C4-2B (cell line): Measurements from ENCODE around the gene FAM200A.

Experiments used
- ZFX ChIP-seq: fragments of 450-650 bp; IDR thresholded peaks from 2 replicates; pipeline ENCODE4 v1.6.1; 2017
- TF ChIP-seq, protein P1 (sequence below): fragments of 450-650 bp; conservative IDR thresholded peaks from 2 replicates; pipeline ENCODE4 v1.5.1; 2017; ENCODE audit warnings: mild to moderate bottlenecking

GRCh38 chr7:99558306-99559174, 6.6 kb upstream of the FAM200A start, which contains the start of gene ZNF655:
- TF ChIP-seq, protein P1, sequence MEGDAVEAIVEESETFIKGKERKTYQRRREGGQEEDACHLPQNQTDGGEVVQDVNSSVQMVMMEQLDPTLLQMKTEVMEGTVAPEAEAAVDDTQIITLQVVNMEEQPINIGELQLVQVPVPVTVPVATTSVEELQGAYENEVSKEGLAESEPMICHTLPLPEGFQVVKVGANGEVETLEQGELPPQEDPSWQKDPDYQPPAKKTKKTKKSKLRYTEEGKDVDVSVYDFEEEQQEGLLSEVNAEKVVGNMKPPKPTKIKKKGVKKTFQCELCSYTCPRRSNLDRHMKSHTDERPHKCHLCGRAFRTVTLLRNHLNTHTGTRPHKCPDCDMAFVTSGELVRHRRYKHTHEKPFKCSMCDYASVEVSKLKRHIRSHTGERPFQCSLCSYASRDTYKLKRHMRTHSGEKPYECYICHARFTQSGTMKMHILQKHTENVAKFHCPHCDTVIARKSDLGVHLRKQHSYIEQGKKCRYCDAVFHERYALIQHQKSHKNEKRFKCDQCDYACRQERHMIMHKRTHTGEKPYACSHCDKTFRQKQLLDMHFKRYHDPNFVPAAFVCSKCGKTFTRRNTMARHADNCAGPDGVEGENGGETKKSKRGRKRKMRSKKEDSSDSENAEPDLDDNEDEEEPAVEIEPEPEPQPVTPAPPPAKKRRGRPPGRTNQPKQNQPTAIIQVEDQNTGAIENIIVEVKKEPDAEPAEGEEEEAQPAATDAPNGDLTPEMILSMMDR = no peak
- TF ChIP-seq ZFX = no peak
